ENCODE data around the gene CD160. TPM values are rescaled to one million over a fixed set of nuclear protein-coding genes. Genes with fewer than 3 reads are reported as not detected.
"Not testable (repeated sequence)": the region's sequence is repeated elsewhere in the genome, so short reads cannot be mapped to it uniquely, and the experiment has no call there.

The CD160 gene, protein sequence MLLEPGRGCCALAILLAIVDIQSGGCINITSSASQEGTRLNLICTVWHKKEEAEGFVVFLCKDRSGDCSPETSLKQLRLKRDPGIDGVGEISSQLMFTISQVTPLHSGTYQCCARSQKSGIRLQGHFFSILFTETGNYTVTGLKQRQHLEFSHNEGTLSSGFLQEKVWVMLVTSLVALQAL
- polyA plus RNA-seq (2013, experiment 1 of 2) = 0.11 TPM
- 0.08 TPM for polyA plus RNA-seq (2013, experiment 2 of 2)

- H4K91ac ChIP-seq (ENCODE audit: low read depth, low read length, poor library complexity) = no peak within 1 kb of the TSS
- WGBS, 2 donors (ENCODE audit: extremely low coverage in 2 of 2, insufficient read length in 2 of 2, insufficient replicate concordance in 1 of 2) = no CpG with 5 or more reads among the region's 12 CpGs
- no peak within 1 kb of the TSS for H3K9ac ChIP-seq (ENCODE audit: low read depth, low read length, poor library complexity)
- H3K4me2 ChIP-seq (ENCODE audit: insufficient read depth, low read length, poor library complexity, severe bottlenecking) = no peak within 1 kb of the TSS
- H2BK12ac ChIP-seq (ENCODE audit: low read length) = no peak within 1 kb of the TSS
- H3K36me3 ChIP-seq (replicated peaks in 1 of 2; ENCODE audit: control insufficient read depth in 2 of 2, insufficient read depth in 2 of 2, low read length in 2 of 2) = no peaks in the 10 kb centered on the region
- no peak within 1 kb of the TSS for H3K4ac ChIP-seq (ENCODE audit: low read length)
- H3K18ac ChIP-seq (ENCODE audit: low read length) = no peak within 1 kb of the TSS
- no peak within 1 kb of the TSS for H2BK120ac ChIP-seq (ENCODE audit: low read depth, low read length)
- H4K8ac ChIP-seq (ENCODE audit: low read depth, low read length) = no peak within 1 kb of the TSS
- no peak within 1 kb of the TSS for H3K4me3 ChIP-seq (ENCODE audit: low read length in 2 of 2)
- no peak within 1 kb of the TSS for H2BK5ac ChIP-seq (ENCODE audit: low read length)
- no peaks in the 10 kb centered on the region for H3K79me1 ChIP-seq (ENCODE audit: low read depth, low read length)
- H2AFZ ChIP-seq (ENCODE audit: low read length) = peak within 1 kb of the TSS; percentile 88
- H2BK15ac ChIP-seq (ENCODE audit: low read length) = no peak within 1 kb of the TSS
- H3K4me1 ChIP-seq (ENCODE audit: control insufficient read depth in 2 of 2, insufficient read depth in 1 of 2, low read depth in 1 of 2, low read length in 2 of 2) = peaks cover 14 to 15% of the 10 kb centered on the region in 2 donors
- H3K27me3 ChIP-seq (ENCODE audit: control insufficient read depth in 3 of 3, insufficient read depth in 3 of 3, low read depth in 1 of 3, low read length in 3 of 3) = peaks cover 0 to 16% (median 0%) of the 10 kb centered on the region in 3 experiments
- no peak within 1 kb of the TSS for H2AK5ac ChIP-seq (ENCODE audit: low read depth, low read length)
- H3K9me3 ChIP-seq (replicated peaks in 1 of 2; ENCODE audit: control insufficient read depth in 2 of 2, insufficient read depth in 1 of 2, low read depth in 1 of 2, low read length in 2 of 2) = no peaks in the 10 kb centered on the region
- no peak within 1 kb of the TSS for H3K27ac ChIP-seq (replicated peaks; ENCODE audit: low read length)
- H3K23ac ChIP-seq (ENCODE audit: low read depth, low read length, poor library complexity) = no peak within 1 kb of the TSS
- no peak within 1 kb of the TSS for H3K14ac ChIP-seq (ENCODE audit: low read length)
- DNase-seq (ENCODE audit: low spot score) = no peak
Observed at GRCh38 chr1:145719230-145720079, at the start of gene CD160. Gene CD160, plus strand, starts transcription at chr1:145719499. Its CDS starts 8,829 bp downstream, at chr1:145728328.

DNA sequence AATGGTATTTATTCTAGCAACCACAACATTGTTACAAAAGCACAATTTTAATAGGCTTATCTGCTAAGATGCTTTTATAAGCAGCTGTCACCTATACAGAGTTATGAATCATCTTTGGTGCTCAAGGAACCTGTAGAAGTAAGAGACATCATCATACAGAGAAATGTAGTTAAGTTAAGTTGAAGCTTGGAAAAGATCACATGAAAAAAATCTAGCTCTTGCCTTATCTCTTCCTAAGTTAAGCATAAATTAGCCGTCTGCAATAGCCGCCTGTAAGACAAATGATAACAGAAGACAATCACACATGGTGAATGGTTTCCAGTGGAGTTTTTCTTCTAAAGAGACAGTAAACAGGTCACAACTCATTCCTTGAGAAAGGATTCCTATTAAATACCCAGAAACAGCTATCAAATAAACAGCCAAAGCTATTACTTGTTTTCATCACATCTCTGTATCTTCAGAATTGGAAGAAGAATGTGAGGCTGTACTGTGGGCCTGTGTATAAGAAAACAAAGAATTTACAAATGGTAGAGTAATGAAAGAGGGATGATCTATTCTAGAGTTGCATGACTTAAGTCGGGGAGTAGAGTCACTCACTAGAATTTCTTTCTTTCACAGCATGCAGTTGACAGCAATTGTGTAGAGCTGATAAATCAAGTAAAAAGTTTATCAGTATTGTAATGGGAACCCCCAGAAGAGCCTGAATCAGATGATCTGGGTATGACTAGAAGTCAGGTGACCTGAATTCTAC lies 48.1 kb upstream of the CD160 start:
- not testable (repeated sequence) for H3K27ac ChIP-seq (replicated peaks; ENCODE audit: low read length); H4K8ac ChIP-seq (ENCODE audit: low read depth, low read length); H3K9ac ChIP-seq (ENCODE audit: low read depth, low read length, poor library complexity); H3K9me3 ChIP-seq (replicated peaks in 1 of 2; ENCODE audit: control insufficient read depth in 2 of 2, insufficient read depth in 1 of 2, low read depth in 1 of 2, low read length in 2 of 2); H3K79me1 ChIP-seq (ENCODE audit: low read depth, low read length); H3K4ac ChIP-seq (ENCODE audit: low read length); H3K36me3 ChIP-seq (replicated peaks in 1 of 2; ENCODE audit: control insufficient read depth in 2 of 2, insufficient read depth in 2 of 2, low read length in 2 of 2); H2AK5ac ChIP-seq (ENCODE audit: low read depth, low read length); H3K23ac ChIP-seq (ENCODE audit: low read depth, low read length, poor library complexity); H3K4me3 ChIP-seq (ENCODE audit: low read length in 2 of 2); H2BK5ac ChIP-seq (ENCODE audit: low read length); H3K4me1 ChIP-seq (ENCODE audit: control insufficient read depth in 2 of 2, insufficient read depth in 1 of 2, low read depth in 1 of 2, low read length in 2 of 2); H3K18ac ChIP-seq (ENCODE audit: low read length); H2BK120ac ChIP-seq (ENCODE audit: low read depth, low read length); H3K14ac ChIP-seq (ENCODE audit: low read length); DNase-seq (ENCODE audit: low spot score); H2AFZ ChIP-seq (ENCODE audit: low read length); H2BK15ac ChIP-seq (ENCODE audit: low read length); H2BK12ac ChIP-seq (ENCODE audit: low read length); H3K4me2 ChIP-seq (ENCODE audit: insufficient read depth, low read length, poor library complexity, severe bottlenecking); H3K27me3 ChIP-seq (ENCODE audit: control insufficient read depth in 3 of 3, insufficient read depth in 3 of 3, low read depth in 1 of 3, low read length in 3 of 3); H4K91ac ChIP-seq (ENCODE audit: low read depth, low read length, poor library complexity)
- WGBS, 2 donors (ENCODE audit: extremely low coverage in 2 of 2, insufficient read length in 2 of 2, insufficient replicate concordance in 1 of 2) = no CpG with 5 or more reads among the region's 3 CpGs

DNA sequence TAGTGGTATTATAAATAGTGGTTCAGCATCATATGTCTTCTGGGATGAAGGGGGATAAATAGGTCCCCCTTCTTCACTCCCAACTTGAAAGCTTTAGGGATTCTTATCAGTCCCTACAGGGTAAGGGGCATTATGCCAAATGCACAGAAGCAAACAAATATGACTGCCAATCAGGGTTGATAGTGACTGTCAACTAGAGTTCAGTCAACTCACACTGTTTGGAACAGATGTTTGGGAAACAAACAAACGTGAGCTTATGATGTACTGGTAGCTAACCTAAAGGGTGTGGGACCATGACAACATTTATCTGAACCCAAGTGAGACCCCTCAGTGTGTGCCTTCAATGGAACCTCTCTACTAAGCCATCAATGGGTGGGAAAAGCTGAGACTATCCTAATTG lies 46.1 kb upstream of the CD160 start:
- not testable (repeated sequence) for H3K36me3 ChIP-seq (replicated peaks in 1 of 2; ENCODE audit: control insufficient read depth in 2 of 2, insufficient read depth in 2 of 2, low read length in 2 of 2); H2AFZ ChIP-seq (ENCODE audit: low read length); H4K8ac ChIP-seq (ENCODE audit: low read depth, low read length); H4K91ac ChIP-seq (ENCODE audit: low read depth, low read length, poor library complexity); H3K9me3 ChIP-seq (replicated peaks in 1 of 2; ENCODE audit: control insufficient read depth in 2 of 2, insufficient read depth in 1 of 2, low read depth in 1 of 2, low read length in 2 of 2); H3K4me1 ChIP-seq (ENCODE audit: control insufficient read depth in 2 of 2, insufficient read depth in 1 of 2, low read depth in 1 of 2, low read length in 2 of 2); H3K27me3 ChIP-seq (ENCODE audit: control insufficient read depth in 3 of 3, insufficient read depth in 3 of 3, low read depth in 1 of 3, low read length in 3 of 3); H3K4me3 ChIP-seq (ENCODE audit: low read length in 2 of 2); H2BK12ac ChIP-seq (ENCODE audit: low read length); H3K79me1 ChIP-seq (ENCODE audit: low read depth, low read length); H3K27ac ChIP-seq (replicated peaks; ENCODE audit: low read length); H3K4me2 ChIP-seq (ENCODE audit: insufficient read depth, low read length, poor library complexity, severe bottlenecking); H2BK5ac ChIP-seq (ENCODE audit: low read length); H3K4ac ChIP-seq (ENCODE audit: low read length); H3K18ac ChIP-seq (ENCODE audit: low read length); H3K14ac ChIP-seq (ENCODE audit: low read length); H2BK15ac ChIP-seq (ENCODE audit: low read length); DNase-seq (ENCODE audit: low spot score); H2BK120ac ChIP-seq (ENCODE audit: low read depth, low read length); H2AK5ac ChIP-seq (ENCODE audit: low read depth, low read length); H3K23ac ChIP-seq (ENCODE audit: low read depth, low read length, poor library complexity); H3K9ac ChIP-seq (ENCODE audit: low read depth, low read length, poor library complexity)
- WGBS, 2 donors (ENCODE audit: extremely low coverage in 2 of 2, insufficient read length in 2 of 2, insufficient replicate concordance in 1 of 2) = no CpG with 5 or more reads among the region's 1 CpG

GRCh38 chr1:145684858-145685257 lies 34.4 kb upstream of the CD160 start:
- H3K4me1 ChIP-seq (ENCODE audit: control insufficient read depth in 2 of 2, insufficient read depth in 1 of 2, low read depth in 1 of 2, low read length in 2 of 2); H3K4ac ChIP-seq (ENCODE audit: low read length); H3K4me3 ChIP-seq (ENCODE audit: low read length in 2 of 2); H3K36me3 ChIP-seq (replicated peaks in 1 of 2; ENCODE audit: control insufficient read depth in 2 of 2, insufficient read depth in 2 of 2, low read length in 2 of 2); H2BK12ac ChIP-seq (ENCODE audit: low read length); H2BK15ac ChIP-seq (ENCODE audit: low read length); H3K18ac ChIP-seq (ENCODE audit: low read length); DNase-seq (ENCODE audit: low spot score); H2BK5ac ChIP-seq (ENCODE audit: low read length); H4K8ac ChIP-seq (ENCODE audit: low read depth, low read length); H2BK120ac ChIP-seq (ENCODE audit: low read depth, low read length); H3K23ac ChIP-seq (ENCODE audit: low read depth, low read length, poor library complexity); H3K79me1 ChIP-seq (ENCODE audit: low read depth, low read length); H4K91ac ChIP-seq (ENCODE audit: low read depth, low read length, poor library complexity); H3K4me2 ChIP-seq (ENCODE audit: insufficient read depth, low read length, poor library complexity, severe bottlenecking); H3K27ac ChIP-seq (replicated peaks; ENCODE audit: low read length); H2AFZ ChIP-seq (ENCODE audit: low read length); H3K14ac ChIP-seq (ENCODE audit: low read length); H3K9ac ChIP-seq (ENCODE audit: low read depth, low read length, poor library complexity); H3K9me3 ChIP-seq (replicated peaks in 1 of 2; ENCODE audit: control insufficient read depth in 2 of 2, insufficient read depth in 1 of 2, low read depth in 1 of 2, low read length in 2 of 2); H3K27me3 ChIP-seq (ENCODE audit: control insufficient read depth in 3 of 3, insufficient read depth in 3 of 3, low read depth in 1 of 3, low read length in 3 of 3); H2AK5ac ChIP-seq (ENCODE audit: low read depth, low read length): not testable (repeated sequence)
- no CpG with 5 or more reads among the region's 3 CpGs for WGBS, 2 donors (ENCODE audit: extremely low coverage in 2 of 2, insufficient read length in 2 of 2, insufficient replicate concordance in 1 of 2)
